Esophagus muscularis mucosa (tissue), 4 donors: ENCODE results near the gene KCNE3. TPM values are rescaled to one million over a fixed set of nuclear protein-coding genes. Genes with fewer than 3 reads are reported as not detected.

ENCODE experiments used
- DNase-seq: peaks from one replicate; pipeline ENCODE4 v3.0.0-alpha.2; 2017; ENCODE audit errors: extremely low spot score
- H3K27ac ChIP-seq, 4 donors: fragments of 200-600 bp; sonication (generic); replicated peaks in 1 of 4; 1 replicate in 3 of 4; 2 replicates in 1 of 4; pipeline ENCODE4 v1.5.1; 2016 to 2019; ENCODE audit warnings: mild to moderate bottlenecking in 1 of 4
- H3K27me3 ChIP-seq, 4 donors: fragments of 200-600 bp; sonication (generic); one replicate each; pipeline versions ENCODE4 v1.5.1 to v1.6.0; 2016 to 2019
- H3K36me3 ChIP-seq, 4 donors: fragments of 200-600 bp; sonication (generic); one replicate each; pipeline ENCODE4 v1.5.1; 2016 to 2019
- H3K4me1 ChIP-seq, 4 donors: fragments of 200-600 bp; sonication (generic); one replicate each; pipeline ENCODE4 v1.5.1; 2016 to 2019
- H3K4me3 ChIP-seq, 4 donors: fragments of 200-600 bp; sonication (generic); 1 replicate in 2 of 4; 2 replicates in 2 of 4; pipeline ENCODE4 v1.5.1; 2016 to 2019; ENCODE audit warnings: mild to moderate bottlenecking in 4 of 4, moderate library complexity in 1 of 4
- H3K9me3 ChIP-seq, 4 donors: fragments of 200-600 bp; sonication (generic); 1 replicate in 3 of 4; 2 replicates in 1 of 4; pipeline ENCODE4 v1.5.1; 2016 to 2019
- EP300 ChIP-seq: sonication (generic); formaldehyde crosslinking; IDR thresholded peaks from one replicate; pipeline ENCODE4 v1.6.1; 2017; ENCODE audit warnings: antibody characterized with exemption
- POLR2A ChIP-seq: fragments of 450-650 bp; IDR thresholded peaks from one replicate; pipeline ENCODE4 v1.6.1; 2017; ENCODE audit warnings: antibody characterized with exemption, moderate library complexity, mild to moderate bottlenecking, low read depth
- POLR2AphosphoS5 ChIP-seq, 2 donors: sonication (generic); formaldehyde crosslinking; IDR thresholded peaks; one replicate each; pipeline ENCODE4 v1.6.1; 2017; ENCODE audit warnings: antibody characterized with exemption in 2 of 2
- WGBS: methylation state at CpG from one replicate; pipeline ENCODE4 v1.1.5; 2018; 5-methylcytosine and 5-hydroxymethylcytosine counted together
- intact Hi-C: fragments of 100-400 bp; cut with DNase I; formaldehyde crosslinking; loops from one replicate; pipeline ENCODE4 v1.15.1; 2023
- total RNA-seq, 4 donors: library from RNA; depleted of rRNA; stranded (reverse); fragments of >200 nt; gene quantifications; one replicate each; pipeline versions ENCODE4 v1.1.0 to v1.2.1, GENCODE V29; 2016
- TF ChIP-seq, protein P1 (sequence below), 3 experiments: fragments of 200-600 bp in 2 of 3; fragments of 450-650 bp in 1 of 3; sonication (generic) in 2 of 3; IDR thresholded peaks; one replicate each; pipeline ENCODE4 v1.5.1; 2017 to 2019; ENCODE audit warnings: antibody characterized with exemption in 3 of 3, mild to moderate bottlenecking in 2 of 3, moderate library complexity in 1 of 3

KCNE3 gene
- total RNA-seq, 4 donors from 2014 or later = 6.0 to 9.6 (median 6.8) TPM

DNA sequence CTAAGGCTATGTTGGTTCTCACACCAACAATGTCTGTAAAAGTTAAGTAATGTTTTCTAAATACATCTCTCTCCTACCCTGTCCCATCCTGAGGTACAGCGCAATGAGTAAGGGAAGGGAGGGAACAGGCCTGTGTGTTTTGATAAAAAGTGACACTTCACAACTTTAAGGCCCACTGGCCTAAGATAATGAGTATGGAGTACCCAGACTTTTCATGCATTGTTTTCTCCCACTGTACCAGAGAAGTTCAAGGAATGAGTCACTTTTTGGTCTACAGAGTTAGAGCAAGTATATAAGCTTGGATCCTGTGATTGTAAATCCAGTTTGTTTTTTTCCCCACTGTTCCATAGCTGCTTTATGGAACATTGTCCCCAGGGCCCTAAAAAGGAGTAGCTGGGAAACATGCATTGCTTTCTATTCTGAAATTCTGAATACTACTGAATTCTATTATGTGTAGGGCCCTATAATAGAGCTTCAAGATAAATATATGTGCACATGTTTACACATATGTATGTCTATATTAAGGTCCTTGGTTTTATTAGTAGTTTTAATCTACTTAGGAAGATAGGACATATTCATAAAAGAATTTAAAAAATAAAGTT is 29.8 kb downstream of the KCNE3 start:
- H3K9me3 ChIP-seq = no peaks in the 10 kb centered on the region
- intact Hi-C loops = no loop called here
- H3K27ac ChIP-seq = no peak overlapping the region
- H3K4me1 ChIP-seq = no peaks in the 10 kb centered on the region
- peaks cover 0 to 3% (median 0%) of the 10 kb centered on the region in 4 donors for H3K27me3 ChIP-seq
- no peaks in the 10 kb centered on the region for H3K36me3 ChIP-seq
- H3K4me3 ChIP-seq = no peak overlapping the region
- no peak for DNase-seq
- TF ChIP-seq, protein P1, sequence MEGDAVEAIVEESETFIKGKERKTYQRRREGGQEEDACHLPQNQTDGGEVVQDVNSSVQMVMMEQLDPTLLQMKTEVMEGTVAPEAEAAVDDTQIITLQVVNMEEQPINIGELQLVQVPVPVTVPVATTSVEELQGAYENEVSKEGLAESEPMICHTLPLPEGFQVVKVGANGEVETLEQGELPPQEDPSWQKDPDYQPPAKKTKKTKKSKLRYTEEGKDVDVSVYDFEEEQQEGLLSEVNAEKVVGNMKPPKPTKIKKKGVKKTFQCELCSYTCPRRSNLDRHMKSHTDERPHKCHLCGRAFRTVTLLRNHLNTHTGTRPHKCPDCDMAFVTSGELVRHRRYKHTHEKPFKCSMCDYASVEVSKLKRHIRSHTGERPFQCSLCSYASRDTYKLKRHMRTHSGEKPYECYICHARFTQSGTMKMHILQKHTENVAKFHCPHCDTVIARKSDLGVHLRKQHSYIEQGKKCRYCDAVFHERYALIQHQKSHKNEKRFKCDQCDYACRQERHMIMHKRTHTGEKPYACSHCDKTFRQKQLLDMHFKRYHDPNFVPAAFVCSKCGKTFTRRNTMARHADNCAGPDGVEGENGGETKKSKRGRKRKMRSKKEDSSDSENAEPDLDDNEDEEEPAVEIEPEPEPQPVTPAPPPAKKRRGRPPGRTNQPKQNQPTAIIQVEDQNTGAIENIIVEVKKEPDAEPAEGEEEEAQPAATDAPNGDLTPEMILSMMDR (IDR thresholded peaks at IDR 0.05) = no peak
- TF ChIP-seq POLR2A = no peak
- no peak for TF ChIP-seq EP300
- no peak for TF ChIP-seq POLR2AphosphoS5 (IDR thresholded peaks at IDR 0.05)
- 100% methylated on average over 1 of the region's 1 CpG for WGBS

DNA sequence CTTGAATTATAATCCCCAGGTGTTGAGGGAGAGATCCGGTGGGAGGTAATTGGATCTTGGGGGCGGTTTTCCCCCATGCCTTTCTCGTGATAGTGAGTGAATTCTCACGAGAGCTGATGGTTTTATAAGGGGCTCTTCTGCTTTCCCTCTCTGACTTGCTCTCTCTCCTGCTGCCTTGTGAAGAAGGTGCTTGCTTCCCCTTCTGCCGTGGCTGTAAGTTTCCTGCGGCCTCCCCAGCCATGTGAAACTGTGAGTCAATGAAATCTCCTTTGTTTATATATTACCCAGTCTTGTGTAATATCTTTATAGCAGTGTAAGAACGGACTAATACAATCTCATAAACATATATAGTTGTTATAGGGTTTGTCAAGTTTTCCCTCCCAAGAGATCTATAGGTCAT is 32.8 kb downstream of the KCNE3 start:
- TF ChIP-seq POLR2AphosphoS5 (IDR thresholded peaks at IDR 0.05) = no peak
- no peak for TF ChIP-seq EP300
- no peak for TF ChIP-seq POLR2A
- TF ChIP-seq, protein P1 (IDR thresholded peaks at IDR 0.05) = no peak
- H3K4me3 ChIP-seq = no peak overlapping the region
- 66% methylated on average over 7 of the region's 7 CpGs for WGBS
- no peaks in the 10 kb centered on the region for H3K9me3 ChIP-seq
- no peak for DNase-seq
- no peaks in the 10 kb centered on the region for H3K4me1 ChIP-seq
- H3K27ac ChIP-seq = no peak overlapping the region
- peaks cover 0 to 10% (median 0%) of the 10 kb centered on the region in 4 donors for H3K27me3 ChIP-seq
- intact Hi-C loops = no loop called here
- H3K36me3 ChIP-seq = no peaks in the 10 kb centered on the region

DNA sequence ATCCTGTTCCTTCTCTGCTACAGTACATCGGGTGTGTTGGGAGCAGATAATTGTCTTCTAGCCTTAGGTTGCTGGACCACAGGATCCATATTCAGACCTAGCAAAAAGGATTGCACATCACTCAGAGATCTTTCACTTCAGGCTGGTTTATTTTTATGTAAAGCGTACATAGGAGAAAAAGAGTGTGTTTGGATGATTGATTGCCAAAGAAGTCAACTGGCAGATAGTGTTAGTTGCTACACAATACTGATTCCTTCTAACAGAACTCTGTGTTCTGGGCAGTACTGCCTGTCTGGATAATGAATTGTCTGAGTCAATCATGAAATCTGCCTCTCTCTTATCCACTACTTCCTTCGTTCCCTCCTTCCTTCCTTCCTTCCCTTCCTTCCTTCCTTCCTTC is 38.1 kb downstream of the KCNE3 start:
- H3K9me3 ChIP-seq = peaks cover 0 to 10% (median 0%) of the 10 kb centered on the region in 4 donors
- H3K36me3 ChIP-seq = no peaks in the 10 kb centered on the region
- TF ChIP-seq POLR2AphosphoS5 (IDR thresholded peaks at IDR 0.05) = no peak
- no peak for TF ChIP-seq EP300
- TF ChIP-seq, protein P1 (IDR thresholded peaks at IDR 0.05) = no peak
- TF ChIP-seq POLR2A = no peak
- H3K27me3 ChIP-seq = peaks cover 0 to 10% (median 0%) of the 10 kb centered on the region in 4 donors
- intact Hi-C loops = no loop called here
- 80% methylated on average over 2 of the region's 3 CpGs for WGBS
- no peak overlapping the region for H3K4me3 ChIP-seq
- DNase-seq = no peak
- no peak overlapping the region for H3K27ac ChIP-seq
- no peaks in the 10 kb centered on the region for H3K4me1 ChIP-seq

DNA sequence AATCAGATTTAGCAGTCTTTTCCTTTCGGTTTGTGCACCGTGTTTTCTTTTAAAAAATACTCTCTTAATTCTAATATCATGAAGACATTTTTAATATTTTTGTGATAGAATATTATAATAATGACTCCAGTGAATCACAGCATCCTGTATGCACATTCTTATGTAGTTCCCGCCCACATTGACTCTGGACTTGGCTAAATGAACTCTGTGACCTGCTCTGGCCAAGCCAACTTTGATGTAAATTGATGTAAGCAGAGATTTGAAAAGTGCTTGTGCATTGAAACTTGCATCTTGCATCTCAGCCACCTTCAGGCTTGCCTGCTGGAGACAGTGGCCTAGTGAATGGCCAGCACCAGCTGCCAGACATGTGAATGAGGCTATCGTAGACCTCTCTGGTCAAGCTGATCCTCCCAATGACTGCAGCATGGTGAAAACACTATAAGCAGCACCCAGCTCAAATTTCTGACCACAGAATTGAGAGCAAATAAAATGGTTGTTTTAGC is 39.9 kb downstream of the KCNE3 start:
- intact Hi-C loops = no loop called here
- 88% methylated on average over 4 of the region's 4 CpGs for WGBS
- no peaks in the 10 kb centered on the region for H3K36me3 ChIP-seq
- TF ChIP-seq POLR2AphosphoS5 (IDR thresholded peaks at IDR 0.05) = no peak
- TF ChIP-seq POLR2A = no peak
- TF ChIP-seq, protein P1 (IDR thresholded peaks at IDR 0.05) = no peak
- TF ChIP-seq EP300 = no peak
- no peak overlapping the region for H3K4me3 ChIP-seq
- H3K27ac ChIP-seq = no peak overlapping the region
- H3K9me3 ChIP-seq = peaks cover 0 to 10% (median 0%) of the 10 kb centered on the region in 4 donors
- no peak for DNase-seq
- H3K4me1 ChIP-seq = no peaks in the 10 kb centered on the region
- peaks cover 0 to 6% (median 0%) of the 10 kb centered on the region in 4 donors for H3K27me3 ChIP-seq

DNA sequence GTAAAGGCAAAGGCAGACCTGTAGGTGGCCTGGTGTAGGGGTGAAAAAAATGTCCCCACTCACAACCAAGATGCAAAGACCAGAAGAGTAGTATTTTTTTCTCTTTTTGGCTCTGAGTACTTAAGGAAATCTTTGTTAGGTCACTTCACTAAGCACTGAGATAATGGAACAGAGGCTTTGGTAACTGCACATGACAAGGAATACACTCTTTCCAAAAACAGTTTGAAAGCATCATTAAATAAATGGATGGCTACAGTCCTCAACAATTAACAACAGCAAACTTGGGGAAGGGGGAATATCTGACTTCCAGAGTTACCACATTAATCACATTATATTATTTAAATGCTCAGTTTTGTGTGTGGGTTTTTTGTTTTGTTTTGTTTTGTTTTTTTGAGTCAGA is 42.2 kb downstream of the KCNE3 start:
- Histone ChIP-seq H3K4me1 (no peaks in the 10 kb centered on the region), H3K4me3 (no peak overlapping the region), H3K36me3 (no peaks in the 10 kb centered on the region), H3K9me3 (peaks cover 0 to 10% (median 0%) of the 10 kb centered on the region in 4 donors), H3K27ac (no peak overlapping the region), H3K27me3 (no peaks in the 10 kb centered on the region)
- no peak for DNase-seq
- intact Hi-C loops = no loop called here
- TF ChIP-seq POLR2A (no peak), EP300 (no peak), POLR2AphosphoS5 (IDR thresholded peaks at IDR 0.05) (no peak)
- TF ChIP-seq, protein P1 (IDR thresholded peaks at IDR 0.05) = no peak
